SKM-1 (cell line): ENCODE data around the gene FMO4.
"Not testable (repeated sequence)": the region's sequence is repeated elsewhere in the genome, so short reads cannot be mapped to it uniquely, and the experiment has no call there.

ENCODE experiments used
- DNase-seq: peaks from one replicate; lab custom pipeline; 2025; ENCODE audit not compliant: unreplicated experiment; lab: John Stamatoyannopoulos, UW

The FMO4 gene, protein sequence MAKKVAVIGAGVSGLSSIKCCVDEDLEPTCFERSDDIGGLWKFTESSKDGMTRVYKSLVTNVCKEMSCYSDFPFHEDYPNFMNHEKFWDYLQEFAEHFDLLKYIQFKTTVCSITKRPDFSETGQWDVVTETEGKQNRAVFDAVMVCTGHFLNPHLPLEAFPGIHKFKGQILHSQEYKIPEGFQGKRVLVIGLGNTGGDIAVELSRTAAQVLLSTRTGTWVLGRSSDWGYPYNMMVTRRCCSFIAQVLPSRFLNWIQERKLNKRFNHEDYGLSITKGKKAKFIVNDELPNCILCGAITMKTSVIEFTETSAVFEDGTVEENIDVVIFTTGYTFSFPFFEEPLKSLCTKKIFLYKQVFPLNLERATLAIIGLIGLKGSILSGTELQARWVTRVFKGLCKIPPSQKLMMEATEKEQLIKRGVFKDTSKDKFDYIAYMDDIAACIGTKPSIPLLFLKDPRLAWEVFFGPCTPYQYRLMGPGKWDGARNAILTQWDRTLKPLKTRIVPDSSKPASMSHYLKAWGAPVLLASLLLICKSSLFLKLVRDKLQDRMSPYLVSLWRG

DNA sequence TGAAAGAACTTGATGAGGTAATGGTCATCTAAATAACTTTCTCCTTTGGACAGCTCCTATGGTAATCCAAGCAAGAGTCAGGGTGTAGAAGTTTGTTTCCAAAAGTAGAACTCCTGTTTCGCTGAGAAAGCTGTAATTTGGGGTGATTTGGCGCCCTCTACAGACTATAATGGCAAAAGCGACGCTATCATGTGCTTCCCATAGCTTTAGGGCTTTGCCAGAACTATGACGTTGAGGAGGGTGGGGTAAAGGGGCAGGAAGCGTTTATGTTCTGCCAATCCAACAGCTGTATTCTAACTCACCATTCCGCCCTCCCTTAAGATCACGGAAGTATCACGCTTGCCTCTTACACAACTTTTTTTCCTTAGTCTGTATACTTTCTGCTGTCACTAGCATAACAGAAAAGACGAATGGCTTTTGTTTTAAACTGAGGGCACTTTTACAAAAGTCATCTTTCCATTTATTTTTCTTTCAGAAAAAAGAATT, at the start of gene FMO4:
Gene FMO4, plus strand, starts transcription at position 349 of the 486 bp plus-strand sequence. CDS start 5,643 bp downstream, outside the sequence.
- DNase-seq = peak; percentile 100

DNA sequence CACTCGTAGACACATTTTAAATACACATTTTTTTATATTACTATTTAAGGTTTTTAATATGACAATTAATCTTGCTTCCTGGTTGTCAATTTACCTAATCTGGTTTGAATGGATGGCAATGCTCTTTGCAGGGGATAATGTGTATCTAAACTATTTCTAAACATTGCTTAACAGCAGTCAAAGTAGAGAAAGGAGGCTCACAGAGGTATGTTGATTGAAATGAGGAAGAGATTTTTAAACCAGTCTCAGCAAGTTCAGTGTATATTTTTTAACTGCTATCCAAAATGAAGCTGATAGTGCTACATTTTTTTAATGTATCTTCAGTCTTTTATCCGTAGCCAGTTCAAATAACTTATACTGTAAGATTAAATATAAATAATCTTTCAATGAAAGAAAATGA, 48.3 kb upstream of the FMO4 start:
- no peak for DNase-seq

GRCh38 chr1:171266930-171267329, 47.1 kb upstream of the FMO4 start:
- no peak for DNase-seq

GRCh38 chr1:171267391-171267790, 46.6 kb upstream of the FMO4 start:
- no peak for DNase-seq

DNA sequence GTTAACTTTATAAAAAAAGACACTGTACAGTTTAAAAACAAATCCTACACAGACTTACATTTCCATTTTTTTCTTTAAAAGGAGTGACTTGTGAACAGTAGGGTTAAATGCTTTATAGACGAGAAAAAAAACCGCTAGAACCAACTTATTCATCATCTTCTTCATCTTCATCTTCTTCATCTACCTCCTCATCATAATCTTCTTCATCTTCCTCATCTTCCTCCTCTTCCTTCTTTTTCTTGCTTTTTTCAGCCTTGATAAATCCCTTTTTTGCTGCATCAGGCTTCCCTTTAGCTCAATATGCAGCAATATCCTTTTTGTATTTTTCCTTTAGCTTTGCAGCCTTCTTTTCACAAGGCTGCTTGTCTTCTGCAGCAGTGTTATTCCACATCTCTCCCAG, 43.2 kb upstream of the FMO4 start:
- DNase-seq = no peak

DNA sequence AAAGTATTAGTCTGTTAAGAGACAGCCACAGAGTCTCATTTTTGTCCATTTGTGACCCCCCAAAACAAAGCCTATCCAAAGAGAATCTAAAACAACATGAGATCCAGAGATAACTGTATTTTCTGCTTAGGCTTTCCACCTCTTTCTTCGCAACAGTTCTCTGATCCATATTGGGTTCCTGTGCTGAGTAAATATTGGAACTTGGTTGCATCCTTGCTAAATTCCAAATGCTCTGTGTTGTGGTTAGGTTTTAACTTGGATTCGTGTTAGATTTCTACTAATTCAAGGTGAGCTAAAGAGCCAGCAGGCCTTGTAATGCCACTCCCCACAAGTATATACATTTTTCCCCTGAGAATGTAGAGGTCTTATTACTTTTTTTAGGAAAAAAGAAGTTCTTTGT, 36.4 kb upstream of the FMO4 start:
- no peak for DNase-seq

- DNase-seq = no peak
These were observed 34.7 kb upstream of the FMO4 start for GRCh38 chr1:171279234-171279633.

DNA sequence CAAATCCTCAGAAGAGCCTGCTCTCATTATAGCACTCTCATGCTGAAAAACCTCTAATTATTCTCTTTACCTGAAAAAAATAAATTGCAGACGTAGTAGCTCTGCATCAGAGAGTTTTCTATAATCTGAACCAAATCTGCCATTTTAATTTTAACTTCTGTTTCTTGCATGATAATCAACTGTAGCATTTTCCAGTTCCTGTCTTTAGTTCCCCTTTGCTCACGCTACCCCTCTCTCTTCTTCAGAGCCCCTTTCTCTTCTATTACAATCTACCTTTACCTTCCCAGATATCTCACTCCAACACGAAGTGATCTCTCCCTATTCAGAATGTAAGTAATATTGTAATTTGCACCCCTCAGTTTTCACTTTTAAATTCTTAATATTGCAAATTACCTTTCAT, 34.3 kb upstream of the FMO4 start:
- no peak for DNase-seq

- DNase-seq = no peak
These were observed 33.4 kb upstream of the FMO4 start for GRCh38 chr1:171280599-171280998.

GRCh38 chr1:171286032-171286705, 27.8 kb upstream of the FMO4 start:
- DNase-seq = no peak

GRCh38 chr1:171290621-171291020, 23.4 kb upstream of the FMO4 start:
- DNase-seq = no peak

GRCh38 chr1:171292799-171293198, 21.2 kb upstream of the FMO4 start:
- DNase-seq = no peak

DNA sequence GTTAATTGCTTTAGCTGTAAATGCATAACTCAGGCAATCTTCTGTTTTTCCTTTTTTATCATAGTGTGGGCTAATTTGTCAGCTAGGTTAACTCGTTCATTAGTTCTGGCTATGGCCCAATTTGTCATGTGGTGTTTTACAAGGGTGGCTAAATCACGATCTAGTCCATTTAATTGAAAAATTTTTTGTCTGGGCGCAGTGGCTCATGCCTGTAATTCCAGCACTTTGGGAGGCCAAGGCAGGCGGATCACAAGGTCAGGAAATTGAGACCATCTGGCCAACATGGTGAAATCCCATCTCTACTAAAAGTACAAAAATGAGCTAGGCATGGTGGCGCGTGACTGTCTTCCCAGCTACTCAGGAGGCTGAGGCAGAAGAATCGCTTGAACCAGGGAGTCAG, 18.6 kb upstream of the FMO4 start:
- DNase-seq = not testable (repeated sequence)

GRCh38 chr1:171295821-171296220, 18.2 kb upstream of the FMO4 start:
- no peak for DNase-seq

DNA sequence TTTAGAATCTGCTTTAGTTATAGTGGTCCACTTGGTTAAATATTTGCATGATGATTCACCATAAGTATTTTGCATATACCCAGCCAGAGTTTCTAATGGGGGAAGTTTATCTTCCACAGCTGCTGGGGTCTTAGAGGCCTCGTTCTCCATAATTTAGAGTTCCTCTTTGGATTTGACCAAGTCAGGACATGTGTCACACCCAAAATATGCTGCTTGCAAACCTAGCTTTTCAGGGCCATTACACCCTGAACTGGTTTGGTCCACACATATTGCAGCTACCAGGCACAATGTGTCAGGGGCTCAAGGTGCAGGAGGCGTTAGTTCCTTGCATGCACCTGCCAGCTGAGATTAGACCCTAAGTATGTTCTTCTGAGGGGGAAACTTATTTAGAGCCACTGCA, 17.1 kb upstream of the FMO4 start:
- DNase-seq = no peak

GRCh38 chr1:171298696-171299095, 15.3 kb upstream of the FMO4 start:
- DNase-seq = no peak

- no peak for DNase-seq
These were observed 14.6 kb upstream of the FMO4 start for GRCh38 chr1:171299342-171299741.

- no peak for DNase-seq
These were observed 13.6 kb upstream of the FMO4 start for GRCh38 chr1:171300401-171300800.

GRCh38 chr1:171310661-171311087, 3.3 kb upstream of the FMO4 start:
- DNase-seq = peak; percentile 24

GRCh38 chr1:171311771-171312558, 2.0 kb upstream of the FMO4 start:
- no peak for DNase-seq

DNA sequence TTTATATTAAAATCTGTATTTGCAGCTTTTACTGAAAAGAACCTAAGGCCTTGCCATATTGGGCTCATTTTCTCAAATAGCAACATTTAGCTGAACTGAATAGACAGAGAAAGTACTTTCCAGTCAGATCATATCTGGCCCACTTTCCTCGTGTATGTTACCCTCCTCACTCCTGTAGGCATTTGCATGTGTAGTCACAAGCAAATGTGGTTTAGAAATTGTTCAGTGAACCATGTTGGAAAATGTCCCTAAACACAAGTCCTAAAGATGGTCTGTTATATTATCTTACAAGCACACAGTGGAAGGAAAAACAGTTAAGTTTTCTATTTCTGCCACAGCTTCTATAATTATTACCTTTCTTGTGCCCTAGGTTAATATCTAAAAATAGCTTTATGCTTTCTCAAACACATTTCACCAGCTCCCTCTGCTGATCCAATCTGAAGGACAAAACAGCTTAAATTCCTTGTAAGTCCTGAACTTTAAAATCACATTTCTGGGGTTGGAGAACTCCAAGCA, 606 bp upstream of the FMO4 start:
- no peak for DNase-seq
